Common myeloid progenitor, CD34-positive (primary cell): ENCODE data around the gene CHRND.

Source experiments
- CTCF ChIA-PET: fragments of 350-600 bp; sonication (Branson Sonifier 250); formaldehyde crosslinking; loops from one replicate; lab custom pipeline; 2021; ENCODE audit warnings: antibody characterized with exemption; lab: Charles Lee
- POLR2A ChIA-PET: fragments of 350-600 bp; sonication (Branson Sonifier 250); formaldehyde crosslinking; loops from one replicate; lab custom pipeline; 2021; ENCODE audit warnings: antibody characterized with exemption; lab: Charles Lee
- DNase-seq, 3 donors: peaks; one replicate each; pipeline versions ENCODE4 v3.0.0 to v3.0.0-alpha.2; 2013
- H3K27ac ChIP-seq, 2 experiments: 1 replicate in 1 of 2; 2 replicates in 1 of 2; pipeline ENCODE4 v1.7.0; 2013; ENCODE audit warnings: inconsistent platforms in 2 of 2, low read length in 2 of 2, mild to moderate bottlenecking in 2 of 2, low read depth in 1 of 2, moderate library complexity in 1 of 2; ENCODE audit not compliant: severe bottlenecking in 2 of 2, insufficient read depth in 1 of 2, poor library complexity in 1 of 2
- H3K27me3 ChIP-seq, 5 experiments: replicated peaks in 2 of 5; 1 replicate in 3 of 5; 2 replicates in 2 of 5; pipeline versions ENCODE4 v1.6.1 to v1.7.0; 2013; ENCODE audit warnings: low read length in 4 of 5, mild to moderate bottlenecking in 2 of 5, moderate library complexity in 2 of 5, inconsistent platforms in 1 of 5; ENCODE audit not compliant: insufficient read depth in 5 of 5, control insufficient read depth in 4 of 5
- H3K36me3 ChIP-seq, 4 experiments: 1 replicate in 2 of 4; 2 replicates in 2 of 4; pipeline versions ENCODE4 v1.6.1 to v1.7.0; 2013; ENCODE audit warnings: low read length in 3 of 4, control low read depth in 1 of 4, mild to moderate bottlenecking in 1 of 4; ENCODE audit not compliant: control insufficient read depth in 4 of 4, insufficient read depth in 4 of 4
- H3K4me1 ChIP-seq, 4 experiments: 1 replicate in 3 of 4; 2 replicates in 1 of 4; pipeline versions ENCODE4 v1.6.1 to v1.7.1; 2013; ENCODE audit warnings: low read length in 3 of 4, mild to moderate bottlenecking in 3 of 4, control low read depth in 1 of 4, inconsistent platforms in 1 of 4, moderate library complexity in 1 of 4; ENCODE audit not compliant: control insufficient read depth in 4 of 4, insufficient read depth in 4 of 4; ENCODE audit errors: control extremely low read depth in 1 of 4
- H3K4me3 ChIP-seq, 7 experiments: 1 replicate in 4 of 7; 2 replicates in 3 of 7; pipeline versions ENCODE4 v1.5.1 to v1.7.0; 2013; ENCODE audit warnings: mild to moderate bottlenecking in 7 of 7, low read length in 6 of 7, moderate library complexity in 6 of 7, inconsistent platforms in 2 of 7, low read depth in 2 of 7, control low read depth in 1 of 7; ENCODE audit not compliant: insufficient read depth in 4 of 7, control insufficient read depth in 1 of 7; ENCODE audit errors: extremely low read depth in 1 of 7
- H3K9me3 ChIP-seq, 5 experiments: 1 replicate in 4 of 5; 2 replicates in 1 of 5; pipeline versions ENCODE4 v1.6.1 to v1.7.1; 2013; ENCODE audit warnings: low read length in 4 of 5, mild to moderate bottlenecking in 2 of 5, inconsistent platforms in 1 of 5, low read depth in 1 of 5, moderate library complexity in 1 of 5; ENCODE audit not compliant: control insufficient read depth in 4 of 5, insufficient read depth in 2 of 5; ENCODE audit errors: control extremely low read depth in 1 of 5
- WGBS: methylation state at CpG from one replicate; pipeline ENCODE4 v1.1.5; 2013; ENCODE audit not compliant: insufficient coverage; 5-methylcytosine and 5-hydroxymethylcytosine counted together

CHRND gene

DNA sequence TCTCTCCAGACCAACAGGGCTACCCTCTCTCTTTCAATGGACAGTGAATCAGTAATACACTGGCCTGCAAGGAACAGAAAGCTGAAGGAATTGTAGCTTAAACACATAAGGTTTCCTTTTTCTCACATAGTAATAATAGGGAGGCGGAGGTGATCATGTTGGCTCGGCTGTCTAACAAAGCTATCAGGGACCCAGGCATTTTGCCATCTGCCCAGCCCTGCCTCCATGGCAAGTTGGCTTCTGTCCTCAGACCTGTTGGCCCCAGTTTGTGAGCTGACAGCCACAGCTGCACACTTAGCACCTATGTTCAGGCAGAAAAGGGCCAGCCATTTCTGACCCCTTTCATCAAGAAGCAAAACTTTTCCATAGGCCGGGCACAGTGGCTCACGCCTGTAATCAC lies 11.5 kb downstream of the CHRND start:
- Histone ChIP-seq H3K27ac (no peak overlapping the region), H3K4me3 (no peak overlapping the region), H3K9me3 (peaks cover 0 to 7% (median 6%) of the 10 kb centered on the region in 5 experiments), H3K27me3 (peaks cover 0 to 13% (median 3%) of the 10 kb centered on the region in 5 experiments), H3K4me1 (peaks cover 0 to 20% (median 7%) of the 10 kb centered on the region in 4 experiments), H3K36me3 (no peaks in the 10 kb centered on the region)
- ChIA-PET CTCF (no interaction called here), POLR2A (no interaction called here)
- DNase-seq: no peak
- 100% methylated on average over 4 of the region's 4 CpGs for WGBS

DNA sequence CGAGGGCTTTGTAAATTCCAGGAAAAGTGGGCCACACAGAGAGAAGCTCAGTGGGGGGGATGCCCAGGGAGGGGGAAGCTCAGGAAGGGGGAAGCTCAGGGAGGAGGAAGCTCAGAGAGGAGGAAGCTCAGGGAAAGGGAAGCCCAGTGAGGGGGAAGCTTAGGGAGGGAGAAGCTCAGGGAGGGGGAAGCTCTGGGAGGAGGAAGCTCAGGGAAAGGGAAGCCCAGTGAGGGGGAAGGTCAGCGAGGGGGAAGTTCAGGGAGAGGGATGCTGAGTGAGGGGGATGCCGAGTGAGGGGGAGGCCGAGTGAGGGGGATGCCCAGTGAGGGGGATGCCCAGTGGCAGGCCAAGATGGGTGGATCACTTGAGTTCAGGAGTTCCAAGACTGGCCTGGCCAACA lies 12.7 kb downstream of the CHRND start:
- H3K4me1 ChIP-seq: peaks cover 0 to 20% (median 7%) of the 10 kb centered on the region in 4 experiments
- ChIA-PET POLR2A (no interaction called here), CTCF (interaction anchor here (0.7 kb wide), 1 partner anchor 515 kb away, joined by 3 read pairs; no protein-coding TSS in a partner anchor)
- H3K27ac ChIP-seq: no peak overlapping the region
- H3K4me3 ChIP-seq: no peak overlapping the region
- H3K9me3 ChIP-seq: peaks cover 0 to 7% (median 6%) of the 10 kb centered on the region in 5 experiments
- 0% methylated on average over 3 of the region's 4 CpGs for WGBS
- peaks cover 0 to 13% (median 3%) of the 10 kb centered on the region in 5 experiments for H3K27me3 ChIP-seq
- no peak for DNase-seq
- H3K36me3 ChIP-seq: no peaks in the 10 kb centered on the region

DNA sequence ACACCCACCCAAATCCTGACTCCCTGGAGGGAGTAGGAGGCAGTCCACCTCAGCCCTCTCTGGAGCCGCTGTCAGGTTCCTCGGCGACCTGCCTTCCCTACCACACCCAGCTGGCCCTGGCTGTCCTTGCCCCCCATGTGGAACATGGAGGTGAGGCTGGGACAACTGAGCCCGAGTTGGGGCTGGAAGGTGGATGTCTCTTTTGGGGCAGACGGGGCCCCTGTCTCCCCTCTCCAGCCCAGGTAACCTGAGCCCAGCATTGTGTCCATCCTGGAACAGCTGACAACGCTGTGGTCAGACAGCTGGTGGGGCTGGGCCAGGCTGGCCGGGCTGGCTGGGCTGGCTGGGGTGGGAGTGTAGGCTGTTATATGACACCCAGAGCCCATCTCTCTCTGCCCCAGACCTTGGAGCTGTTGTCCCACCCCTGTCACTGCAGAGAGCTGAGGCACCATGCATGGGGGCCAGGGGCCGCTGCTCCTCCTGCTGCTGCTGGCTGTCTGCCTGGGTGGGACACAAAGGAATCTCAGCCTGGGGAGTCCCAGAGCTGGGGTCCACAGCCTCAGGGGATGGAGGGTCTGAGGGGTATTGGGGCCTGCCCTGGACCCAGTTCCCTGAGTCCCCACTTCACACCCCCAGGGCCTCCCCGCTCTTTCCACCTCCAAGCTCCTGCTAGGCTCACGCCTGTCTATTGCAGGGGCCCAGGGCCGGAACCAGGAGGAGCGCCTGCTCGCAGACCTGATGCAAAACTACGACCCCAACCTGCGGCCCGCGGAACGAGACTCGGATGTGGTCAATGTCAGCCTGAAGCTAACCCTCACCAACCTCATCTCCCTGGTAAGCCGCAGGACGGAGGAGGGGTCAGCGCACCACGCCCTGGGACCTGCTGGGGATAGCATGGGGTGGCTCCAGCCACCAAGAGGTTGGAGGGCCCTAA lies 13.6 kb downstream of the CHRND start, which contains the start of gene CHRNG:
TSS of gene CHRNG (plus strand) at position 395 of the 934 bp plus-strand sequence. CDS start at position 451, 56 bp downstream.
- ChIA-PET CTCF (interaction anchor here (1.0 kb wide), 1 partner anchor 93 kb away, joined by 3 read pairs; no protein-coding TSS in a partner anchor), POLR2A (no interaction called here)
- Histone ChIP-seq H3K9me3 (peaks cover 0 to 7% (median 6%) of the 10 kb centered on the region in 5 experiments), H3K36me3 (peaks cover 0 to 2% (median 0%) of the 10 kb centered on the region in 4 experiments), H3K27me3 (peaks cover 0 to 13% (median 3%) of the 10 kb centered on the region in 5 experiments), H3K27ac (no peak within 1 kb of the TSS), H3K4me3 (no peak within 1 kb of the TSS), H3K4me1 (peaks cover 0 to 20% (median 7%) of the 10 kb centered on the region in 4 experiments)
- no peak for DNase-seq
- WGBS: 68% methylated on average over 16 of the region's 23 CpGs

DNA sequence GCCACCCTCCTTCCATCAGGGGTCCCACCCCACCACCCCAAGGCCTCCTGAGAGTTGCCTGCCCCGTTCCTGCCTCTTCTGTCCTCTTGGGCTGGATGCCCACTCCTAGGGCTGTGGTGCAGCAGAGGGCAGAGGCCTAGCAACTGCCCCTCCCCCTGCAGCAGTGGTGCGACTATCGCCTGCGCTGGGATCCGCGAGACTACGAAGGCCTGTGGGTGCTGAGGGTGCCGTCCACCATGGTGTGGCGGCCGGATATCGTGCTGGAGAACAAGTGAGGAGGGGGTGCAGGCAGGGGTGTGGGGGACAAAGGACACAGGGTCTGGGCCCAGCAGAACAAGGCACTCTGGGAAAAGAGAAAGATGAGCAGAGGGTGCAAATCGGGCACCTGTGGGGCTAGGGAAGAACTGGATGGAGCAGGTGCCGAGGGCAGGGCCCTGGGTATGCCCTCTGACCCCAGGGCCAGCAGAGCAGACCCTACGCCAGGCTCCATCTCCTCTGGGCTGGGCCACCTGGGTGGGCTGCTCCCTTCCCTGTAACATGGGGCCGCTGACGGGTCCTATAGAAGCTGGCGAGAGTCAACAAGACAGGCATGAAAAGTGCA lies 14.6 kb downstream of the CHRND start:
- 91% methylated on average over 14 of the region's 17 CpGs for WGBS
- no peak overlapping the region for H3K4me3 ChIP-seq

DNA sequence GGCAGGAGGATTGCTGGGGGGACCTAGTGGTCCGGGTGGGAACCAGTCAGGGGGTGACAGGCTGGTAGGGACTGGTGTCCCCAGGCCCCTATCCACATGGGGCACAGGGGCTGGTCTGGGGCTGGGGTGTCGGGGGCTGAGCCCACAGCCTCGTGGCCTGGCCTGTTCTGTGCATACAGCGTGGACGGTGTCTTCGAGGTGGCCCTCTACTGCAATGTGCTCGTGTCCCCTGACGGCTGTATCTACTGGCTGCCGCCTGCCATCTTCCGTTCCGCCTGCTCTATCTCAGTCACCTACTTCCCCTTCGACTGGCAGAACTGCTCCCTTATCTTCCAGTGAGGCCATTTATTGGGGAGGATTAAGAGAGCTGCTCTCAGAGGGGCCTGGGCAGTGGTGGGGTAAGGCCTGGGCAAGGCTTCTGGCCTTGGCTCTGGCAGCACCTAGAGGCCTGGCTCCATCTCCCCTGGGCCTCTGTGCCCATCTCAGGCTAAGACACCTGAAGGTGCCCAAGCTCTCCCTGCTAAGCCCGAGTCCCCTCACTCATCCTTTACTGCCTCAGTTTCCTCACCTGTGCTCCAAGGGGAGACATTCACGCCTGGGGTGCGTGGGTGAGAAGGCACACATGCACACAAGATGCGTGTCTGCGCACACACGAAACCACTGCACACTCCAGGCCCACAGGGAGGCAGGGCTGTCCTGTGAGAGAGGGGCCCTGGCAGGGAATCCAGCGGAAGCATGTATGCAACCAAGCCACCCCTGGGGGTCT lies 15.4 kb downstream of the CHRND start:
- ChIA-PET POLR2A (no interaction called here), CTCF (no interaction called here)
- DNase-seq: peak; percentile 31 to 62 (median 48)
- Histone ChIP-seq H3K27ac (no peak overlapping the region), H3K4me1 (peaks cover 0 to 25% (median 8%) of the 10 kb centered on the region in 4 experiments), H3K4me3 (no peak overlapping the region), H3K9me3 (peaks cover 0 to 3% (median under 1%) of the 10 kb centered on the region in 5 experiments), H3K27me3 (peaks cover 0 to 13% (median under 1%) of the 10 kb centered on the region in 5 experiments), H3K36me3 (peaks cover 2 to 11% (median 6%) of the 10 kb centered on the region in 4 experiments)
- 46% methylated on average over 12 of the region's 19 CpGs for WGBS

More for the DNA sequence above, 14.6 kb downstream of the CHRND start:
- DNase-seq: no peak
- no peak overlapping the region for H3K27ac ChIP-seq
- CTCF ChIA-PET: interaction anchor here (1.0 kb wide), 1 partner anchor 94 kb away, joined by 3 read pairs; no protein-coding TSS in a partner anchor
- H3K27me3 ChIP-seq: peaks cover 0 to 13% (median 3%) of the 10 kb centered on the region in 5 experiments
- H3K4me1 ChIP-seq: peaks cover 0 to 20% (median 7%) of the 10 kb centered on the region in 4 experiments
- POLR2A ChIA-PET: no interaction called here
- H3K9me3 ChIP-seq: peaks cover 0 to 7% (median 6%) of the 10 kb centered on the region in 5 experiments
- peaks cover 0 to 6% (median 2%) of the 10 kb centered on the region in 4 experiments for H3K36me3 ChIP-seq

DNA sequence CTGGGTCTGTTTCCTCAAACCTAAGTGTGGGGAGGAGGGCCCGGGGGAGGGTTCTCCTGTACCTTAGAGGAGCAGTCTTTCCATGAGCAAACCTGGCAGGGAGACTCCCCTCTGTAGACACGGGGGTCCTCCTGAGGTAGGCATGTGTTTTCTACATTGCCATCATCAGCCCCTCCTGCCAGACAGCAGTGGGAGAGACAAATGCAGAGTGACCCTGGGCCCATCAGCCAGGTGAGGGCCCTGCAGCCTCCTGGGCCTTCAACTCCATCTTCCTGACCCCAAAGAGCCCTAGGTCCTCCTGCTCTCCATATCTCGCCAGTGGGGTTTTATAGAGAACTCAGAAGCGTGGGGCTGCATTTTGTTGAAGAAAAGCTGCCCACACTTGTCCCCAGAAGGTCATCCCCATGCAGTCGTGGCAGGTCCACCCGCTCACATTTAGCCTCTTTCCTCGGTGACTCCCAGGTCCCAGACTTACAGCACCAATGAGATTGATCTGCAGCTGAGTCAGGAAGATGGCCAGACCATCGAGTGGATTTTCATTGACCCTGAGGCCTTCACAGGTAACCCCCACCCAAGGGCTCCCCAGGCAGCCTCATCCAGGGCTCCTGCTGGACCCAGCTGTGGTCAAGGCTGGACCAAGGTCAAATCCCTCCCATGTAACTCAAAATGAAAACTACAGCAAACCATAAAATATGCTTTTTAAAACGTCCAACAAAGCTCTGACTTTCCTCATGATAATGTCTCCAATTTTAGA lies 16.2 kb downstream of the CHRND start:
- peaks cover 0 to 28% (median 9%) of the 10 kb centered on the region in 4 experiments for H3K4me1 ChIP-seq
- ChIA-PET POLR2A (no interaction called here), CTCF (interaction anchor here (0.6 kb wide), 1 partner anchor 206 kb away, joined by 3 read pairs; no protein-coding TSS in a partner anchor)
- H3K9me3 ChIP-seq: peaks cover 0 to 1% (median 0%) of the 10 kb centered on the region in 5 experiments
- peaks cover 7 to 19% (median 12%) of the 10 kb centered on the region in 4 experiments for H3K36me3 ChIP-seq
- H3K4me3 ChIP-seq: no peak overlapping the region
- no peak overlapping the region for H3K27ac ChIP-seq
- H3K27me3 ChIP-seq: peaks cover 0 to 13% (median 0%) of the 10 kb centered on the region in 5 experiments
- no peak for DNase-seq
- WGBS: 76% methylated on average over 9 of the region's 9 CpGs
